Panc1 (cell line): ENCODE measurements around the gene ELK4. TPM values are rescaled to one million over a fixed set of nuclear protein-coding genes. Genes with fewer than 3 reads are reported as not detected.

ENCODE experiments used
- ATAC-seq: fragments of 200-7000 bp; cut with Tn5 transposase; 2 replicates; pipeline ENCODE4 v1.9.1; 2020; ENCODE audit warnings: mild to moderate bottlenecking, moderate library complexity
- BruUV-seq: library from RNA; stranded (reverse); fragments of 400-500 nt; replicated peaks from 2 replicates; lab custom pipeline; 2021; lab: Mats Ljungman, UMichigan
- CTCF ChIA-PET: fragments of 300-600 bp; sonication (Branson Sonifier 250); formaldehyde crosslinking; loops from one replicate; lab custom pipeline; 2022; ENCODE audit warnings: antibody characterized with exemption; lab: Charles Lee
- POLR2A ChIA-PET: fragments of 300-600 bp; sonication (Branson Sonifier 250); formaldehyde crosslinking; loops from one replicate; lab custom pipeline; 2022; ENCODE audit warnings: antibody characterized with exemption; lab: Charles Lee
- DNase-seq: peaks from one replicate; pipeline ENCODE4 v3.0.0-alpha.2; 2010; ENCODE audit warnings: low read depth, low spot score
- H3K27ac ChIP-seq: 2 replicates; pipeline ENCODE4 v1.5.1; 2011; ENCODE audit warnings: mild to moderate bottlenecking, low read length, inconsistent platforms
- H3K27me3 ChIP-seq: fragments of 200-500 bp; sonication (Bioruptor generic); 2 replicates; pipeline ENCODE4 v1.6.0; 2014; ENCODE audit warnings: low read length, inconsistent platforms; ENCODE audit not compliant: control insufficient read depth, insufficient read depth
- H3K36me3 ChIP-seq: fragments of 200-500 bp; sonication (Bioruptor generic); 2 replicates; pipeline ENCODE4 v1.5.1; 2014; ENCODE audit warnings: inconsistent platforms, mild to moderate bottlenecking, low read length, moderate library complexity; ENCODE audit not compliant: control insufficient read depth, insufficient read depth
- H3K4me1 ChIP-seq: 2 replicates; pipeline ENCODE4 v1.5.1; 2011; ENCODE audit warnings: inconsistent platforms, mild to moderate bottlenecking, low read length, moderate library complexity; ENCODE audit not compliant: control insufficient read depth, insufficient read depth
- H3K4me3 ChIP-seq, 2 experiments: 2 replicates each; pipeline ENCODE4 v1.5.1; 2011 to 2012; ENCODE audit warnings: low read depth in 2 of 2, low read length in 2 of 2, mild to moderate bottlenecking in 2 of 2, inconsistent platforms in 1 of 2, moderate library complexity in 1 of 2
- H3K9me3 ChIP-seq: fragments of 200-500 bp; sonication (Bioruptor generic); 2 replicates; pipeline ENCODE4 v1.5.1; 2014; ENCODE audit warnings: low read depth, mild to moderate bottlenecking, inconsistent platforms, low read length, moderate library complexity; ENCODE audit not compliant: control insufficient read depth, insufficient read depth
- CTCF ChIP-seq: fragments of 450-650 bp; IDR thresholded peaks from 2 replicates; pipeline ENCODE4 v1.5.1; 2017; ENCODE audit warnings: mild to moderate bottlenecking
- POLR2AphosphoS5 ChIP-seq: IDR thresholded peaks from 2 replicates; pipeline ENCODE4 v1.6.1; 2012; ENCODE audit warnings: mild to moderate bottlenecking, low read depth, low read length, moderate library complexity
- REST ChIP-seq, 2 experiments: IDR thresholded peaks; 2 replicates each; pipeline ENCODE4 v1.6.1; 2011 to 2012; ENCODE audit warnings: low read depth in 2 of 2, control low read depth in 1 of 2, low read length in 1 of 2, mild to moderate bottlenecking in 1 of 2, moderate library complexity in 1 of 2; ENCODE audit not compliant: insufficient read depth in 1 of 2
- SIN3A ChIP-seq: IDR thresholded peaks from 2 replicates; pipeline ENCODE4 v1.6.1; 2012; ENCODE audit warnings: low read depth, mild to moderate bottlenecking, low read length, moderate library complexity, borderline replicate concordance; ENCODE audit not compliant: insufficient read depth
- TCF7L2 ChIP-seq: IDR thresholded peaks from 2 replicates; pipeline ENCODE4 v1.6.1; 2011; ENCODE audit warnings: mild to moderate bottlenecking, low read depth, low read length, inconsistent platforms
- in situ Hi-C: cut with HindIII; loops from 2 replicates; pipeline ENCODE4 v1.10.0; 2016; ENCODE audit warnings: low sequenced_read_pairs, low pct_unique_long_range_greater_than_20kb
- intact Hi-C: fragments of 100-400 bp; cut with micrococcal nuclease; formaldehyde crosslinking; loops from one replicate; pipeline ENCODE4 v1.10.0; 2022; ENCODE audit not compliant: unreplicated experiment
- total RNA-seq: library from RNA; stranded (reverse); gene quantifications from one replicate; pipeline ENCODE4 v1.2.1, GENCODE V29; 2021; ENCODE audit not compliant: unreplicated experiment

ELK4 gene
- total RNA-seq, 1 experiment from 2014 or later = 54.6 TPM

GRCh38 chr1:205615789-205616188, 16.0 kb downstream of the ELK4 start:
- 0 out of 2 replicates have a peak, but pooled peaks cover 6% of the 10 kb centered on the region for H3K4me1 ChIP-seq
- ChIA-PET POLR2A (interaction anchor here (0.7 kb wide), 1 partner anchor 221 kb away, joined by 11 read pairs; no protein-coding TSS in a partner anchor), CTCF (no interaction called here)
- H3K27me3 ChIP-seq = no peaks in the 10 kb centered on the region
- intact Hi-C loops = no loop called here
- no peak overlapping the region for H3K4me3 ChIP-seq
- BruUV-seq = TSS peak; percentile 15
- no peak for DNase-seq
- no peak for TF ChIP-seq POLR2AphosphoS5
- no peak for TF ChIP-seq SIN3A
- TF ChIP-seq TCF7L2 = no peak
- TF ChIP-seq CTCF = no peak
- no peak for TF ChIP-seq REST (IDR thresholded peaks at IDR 0.05; ENCODE audit: insufficient read depth in 1 of 2, low read depth in 2 of 2, low read length in 1 of 2)
- no peak overlapping the region for H3K27ac ChIP-seq
- no peaks in the 10 kb centered on the region for H3K9me3 ChIP-seq
- H3K36me3 ChIP-seq = peaks cover 30% of the 10 kb centered on the region
- ATAC-seq = no peak
- in situ Hi-C loops = no loop called here

GRCh38 chr1:205613854-205614412, 17.9 kb downstream of the ELK4 start:
- ChIA-PET CTCF (interaction anchor here (0.9 kb wide), 1 partner anchor 22 kb away, joined by 6 read pairs; no protein-coding TSS in a partner anchor), POLR2A (no interaction called here)
- peaks cover 24% of the 10 kb centered on the region for H3K36me3 ChIP-seq
- in situ Hi-C loops (no loop called here), intact Hi-C loops (no loop called here)
- no peak overlapping the region for H3K4me3 ChIP-seq
- no TSS peak for BruUV-seq
- 0 out of 2 replicates have a peak, but pooled peaks cover 6% of the 10 kb centered on the region for H3K4me1 ChIP-seq
- TF ChIP-seq TCF7L2 (no peak), POLR2AphosphoS5 (no peak), CTCF (no peak)
- DNase-seq = no peak
- no peak overlapping the region for H3K27ac ChIP-seq
- H3K9me3 ChIP-seq = no peaks in the 10 kb centered on the region
- no peak for ATAC-seq
- H3K27me3 ChIP-seq = no peaks in the 10 kb centered on the region
